Omental fat pad (tissue), 4 donors: Measurements from ENCODE around the gene COL4A2. TPM values are rescaled to one million over a fixed set of nuclear protein-coding genes. Genes with fewer than 3 reads are reported as not detected.

Experiments
- ATAC-seq: fragments of 150-250 bp; one replicate; pipeline ENCODE4 v1.9.1; 2016; ENCODE audit warnings: mild to moderate bottlenecking, moderate library complexity; ENCODE audit not compliant: low FRiP score
- DNase-seq: peaks from one replicate; pipeline ENCODE4 v3.0.0-alpha.2; 2019; ENCODE audit warnings: low spot score
- CTCF ChIP-seq, 3 donors: fragments of 450-650 bp; IDR thresholded peaks; one replicate each; pipeline ENCODE4 v1.5.1; 2016 to 2017; ENCODE audit warnings: antibody characterized with exemption in 3 of 3, mild to moderate bottlenecking in 3 of 3, moderate library complexity in 2 of 3
- total RNA-seq, 4 donors: library from RNA; depleted of rRNA; stranded (reverse); fragments of >200 nt; gene quantifications; one replicate each; pipeline ENCODE4 v1.1.0, GENCODE V29; 2016

Gene COL4A2
- total RNA-seq, 4 donors from 2014 or later: 380 to 788 (median 684) TPM

DNA sequence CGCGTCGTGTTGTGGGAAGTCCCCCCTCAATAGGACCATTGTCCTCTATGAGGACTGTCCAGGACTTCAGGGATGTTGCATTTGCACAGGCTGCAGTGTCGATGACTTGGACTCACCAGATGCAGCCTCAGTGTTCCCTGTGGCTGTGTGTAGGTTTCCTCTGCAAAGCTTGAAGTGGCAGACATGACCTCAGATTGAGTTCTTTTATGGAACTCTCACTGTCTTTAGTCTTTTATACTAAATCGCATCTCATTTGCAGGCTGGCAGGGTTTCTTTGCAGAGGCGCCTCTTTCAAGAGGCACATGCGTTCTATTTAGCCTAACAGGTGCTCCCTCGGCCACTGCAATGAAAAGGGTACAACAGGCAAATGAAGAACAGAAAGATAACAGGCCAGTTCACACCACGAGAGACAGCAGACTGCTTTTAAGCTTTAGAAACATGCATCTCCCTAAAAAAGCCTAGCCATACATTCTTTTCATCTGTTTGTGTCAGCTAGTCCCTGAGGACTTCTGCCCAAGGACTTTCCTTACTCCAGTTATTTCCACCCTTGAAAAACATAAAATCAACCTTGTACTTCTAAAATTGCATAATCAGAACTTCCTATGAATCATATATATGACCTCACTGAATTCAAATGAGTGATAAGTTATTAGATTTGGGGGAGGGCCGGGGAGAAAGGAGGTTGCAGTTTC, 136.0 kb downstream of the COL4A2 start:
- DNase-seq (no peak), ATAC-seq (peak; percentile 30)
- no peak for TF ChIP-seq CTCF (IDR thresholded peaks at IDR 0.05)

DNA sequence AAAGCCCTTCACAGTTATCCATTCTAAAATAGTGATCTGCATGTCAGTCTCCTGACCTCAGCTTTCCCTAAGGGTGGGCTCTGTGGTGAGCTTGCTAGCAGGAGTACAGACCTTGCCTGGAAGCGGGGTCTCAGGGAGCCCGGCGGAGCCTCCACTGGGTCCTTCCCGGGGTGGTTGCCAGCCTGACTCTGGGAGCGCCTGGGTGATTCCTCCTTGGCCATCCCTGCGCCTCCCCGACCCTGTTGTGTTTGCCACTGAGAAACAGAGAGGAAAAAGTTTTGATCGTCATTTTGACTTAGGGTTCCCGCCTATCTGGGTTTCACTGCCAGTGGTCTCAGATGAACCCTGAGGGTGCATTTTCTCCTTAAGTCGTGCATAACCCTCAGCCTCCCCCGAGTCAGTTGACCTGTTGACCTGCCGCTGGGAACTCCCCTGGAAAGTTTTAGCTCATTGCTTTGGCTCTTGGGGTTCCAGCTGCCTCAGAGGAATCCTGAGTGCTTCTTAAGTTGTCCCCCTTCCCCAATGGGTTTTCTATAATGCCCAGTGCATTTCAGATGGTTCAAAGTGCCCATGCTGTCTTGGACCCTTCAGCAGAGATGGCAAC, 136.6 kb downstream of the COL4A2 start:
- ATAC-seq: no peak
- no peak for DNase-seq
- TF ChIP-seq CTCF (IDR thresholded peaks at IDR 0.05): no peak

- ATAC-seq (no peak), DNase-seq (no peak)
- no peak for TF ChIP-seq CTCF (IDR thresholded peaks at IDR 0.05)
Observed at GRCh38 chr13:110444226-110444653, 137.2 kb downstream of the COL4A2 start.

DNA sequence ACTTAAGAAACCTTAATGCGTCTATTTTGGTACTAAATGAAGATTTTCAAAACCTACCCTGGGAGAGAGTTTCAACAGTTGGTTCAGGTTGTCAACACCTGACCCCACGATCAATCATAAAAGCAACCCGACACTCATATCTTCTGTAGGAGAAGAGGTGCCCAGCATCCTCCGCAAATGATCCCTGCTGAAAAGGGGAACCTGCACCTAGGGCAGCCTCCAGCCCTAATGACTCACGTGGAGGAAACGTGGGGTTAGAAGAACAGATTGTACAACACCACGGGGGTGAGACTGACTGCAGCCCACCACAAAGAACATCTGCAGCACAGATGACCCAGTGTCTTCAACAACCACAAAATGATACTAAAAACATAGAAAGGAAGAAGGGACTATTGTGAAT, 138.1 kb downstream of the COL4A2 start:
- ATAC-seq: no peak
- TF ChIP-seq CTCF (IDR thresholded peaks at IDR 0.05): no peak
- no peak for DNase-seq

GRCh38 chr13:110445722-110446574, 138.9 kb downstream of the COL4A2 start:
- ATAC-seq (no peak), DNase-seq (no peak)
- TF ChIP-seq CTCF (IDR thresholded peaks at IDR 0.05): no peak

DNA sequence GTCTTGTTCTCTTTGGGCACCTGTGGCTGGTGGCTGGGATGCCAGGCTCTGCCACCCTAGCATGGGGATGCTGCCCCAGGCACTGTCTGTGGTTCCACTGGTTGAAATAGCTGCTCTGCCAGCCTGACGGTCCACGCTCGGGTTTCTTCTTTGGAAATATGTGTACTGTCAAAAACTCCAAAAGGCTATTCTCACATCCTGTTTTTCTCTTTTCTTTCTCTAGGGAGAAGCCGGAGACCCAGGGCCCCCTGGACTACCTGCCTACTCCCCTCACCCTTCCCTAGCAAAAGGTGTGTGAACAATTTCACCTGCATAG, 139.4 kb downstream of the COL4A2 start:
- DNase-seq: no peak

More for the DNA sequence above, 139.4 kb downstream of the COL4A2 start:
- no peak for TF ChIP-seq CTCF (IDR thresholded peaks at IDR 0.05)
- no peak for ATAC-seq
